HEK293 (cell line): ENCODE data around the gene SCGB1A1.

Experiments used
- CTCF ChIA-PET: fragments of 350-600 bp; formaldehyde crosslinking; extraction: SDS; loops from one replicate; lab custom pipeline; 2021; ENCODE audit warnings: antibody characterized with exemption; lab: Yijun Ruan, JAX
- POLR2A ChIA-PET: fragments of 300-600 bp; formaldehyde crosslinking; extraction: SDS; loops from one replicate; lab custom pipeline; 2020; ENCODE audit warnings: antibody characterized with exemption, inconsistent platforms; lab: Yijun Ruan, JAX
- H3K27ac ChIP-seq: fragments of 200-500 bp; sonication (Bioruptor generic); 2 replicates; pipeline ENCODE4 v1.5.1; 2014; ENCODE audit warnings: low read depth, low read length, control low read depth, inconsistent platforms; ENCODE audit errors: extremely low read depth
- H3K36me3 ChIP-seq, 2 experiments: fragments of 200-500 bp in 1 of 2; sonication (Bioruptor generic) in 1 of 2; 1 replicate in 1 of 2; 2 replicates in 1 of 2; pipeline ENCODE4 v1.5.1; 2014 to 2017; ENCODE audit warnings: inconsistent platforms in 2 of 2, low read length in 2 of 2; ENCODE audit not compliant: control insufficient read depth in 2 of 2, insufficient read depth in 1 of 2
- H3K4me1 ChIP-seq: fragments of 200-500 bp; sonication (Bioruptor generic); 2 replicates; pipeline ENCODE4 v1.5.1; 2014; ENCODE audit warnings: mild to moderate bottlenecking, low read length, inconsistent platforms; ENCODE audit not compliant: control insufficient read depth, insufficient read depth
- H3K4me3 ChIP-seq: 2 replicates; pipeline ENCODE4 v1.5.1; 2011; ENCODE audit warnings: low read depth, mild to moderate bottlenecking, control low read depth, low read length, moderate library complexity
- H3K9me3 ChIP-seq: fragments of 200-500 bp; sonication (Bioruptor generic); 2 replicates; pipeline ENCODE4 v1.5.1; 2014; ENCODE audit warnings: low read depth, low read length, inconsistent platforms; ENCODE audit not compliant: control insufficient read depth, insufficient read depth
- BCL11B ChIP-seq: fragments of 450-650 bp; formaldehyde crosslinking; IDR thresholded peaks from 2 replicates; pipeline ENCODE4 v1.5.1; 2016; ENCODE audit warnings: low read depth, missing biosample characterization, missing genetic modification characterization
- MEIS1 ChIP-seq: sonication (generic); formaldehyde crosslinking; IDR thresholded peaks from 2 replicates; pipeline ENCODE4 v1.8.1; 2022; ENCODE audit warnings: missing genetic modification reagents, mild to moderate bottlenecking, borderline replicate concordance
- OSR2 ChIP-seq: fragments of 450-650 bp; formaldehyde crosslinking; IDR thresholded peaks from 2 replicates; pipeline ENCODE4 v1.5.1; 2016; ENCODE audit warnings: missing biosample characterization, missing genetic modification characterization
- PATZ1 ChIP-seq: fragments of 450-650 bp; formaldehyde crosslinking; IDR thresholded peaks from 2 replicates; pipeline ENCODE4 v1.5.1; 2016; ENCODE audit warnings: missing biosample characterization, missing genetic modification characterization
- ZBTB8A ChIP-seq: fragments of 450-650 bp; formaldehyde crosslinking; IDR thresholded peaks from 2 replicates; pipeline ENCODE4 v1.5.1; 2016; ENCODE audit warnings: missing biosample characterization, missing genetic modification characterization
- ZFP69B ChIP-seq: fragments of 450-650 bp; formaldehyde crosslinking; IDR thresholded peaks from 2 replicates; pipeline ENCODE4 v1.5.1; 2016; ENCODE audit warnings: missing biosample characterization, missing genetic modification characterization
- ZNF184 ChIP-seq: fragments of 450-650 bp; IDR thresholded peaks from 2 replicates; pipeline ENCODE4 v1.5.1; 2018; ENCODE audit warnings: missing biosample characterization, mild to moderate bottlenecking, missing genetic modification characterization
- ZNF19 ChIP-seq: fragments of 450-650 bp; formaldehyde crosslinking; IDR thresholded peaks from 2 replicates; pipeline ENCODE4; 2016; ENCODE audit warnings: missing biosample characterization, missing genetic modification characterization, low read depth
- ZNF23 ChIP-seq: fragments of 450-650 bp; formaldehyde crosslinking; IDR thresholded peaks from 2 replicates; pipeline ENCODE4 v1.5.1; 2016; ENCODE audit warnings: missing biosample characterization, missing genetic modification characterization, borderline replicate concordance
- ZNF366 ChIP-seq: fragments of 450-650 bp; formaldehyde crosslinking; conservative IDR thresholded peaks from 2 replicates; pipeline ENCODE4 v1.5.1; 2016; ENCODE audit warnings: missing biosample characterization, missing genetic modification characterization
- ZNF416 ChIP-seq: fragments of 450-650 bp; formaldehyde crosslinking; IDR thresholded peaks from 2 replicates; pipeline ENCODE4 v1.5.1; 2016; ENCODE audit warnings: missing biosample characterization, missing genetic modification characterization
- ZNF530 ChIP-seq: fragments of 450-650 bp; formaldehyde crosslinking; IDR thresholded peaks from 2 replicates; pipeline ENCODE4 v1.5.1; 2016; ENCODE audit warnings: low read depth, missing biosample characterization, missing genetic modification characterization
- ZNF561 ChIP-seq: fragments of 450-650 bp; IDR thresholded peaks from 2 replicates; pipeline ENCODE4 v1.5.1; 2018; ENCODE audit warnings: missing biosample characterization, missing genetic modification characterization, borderline replicate concordance
- ZNF600 ChIP-seq: fragments of 450-650 bp; formaldehyde crosslinking; IDR thresholded peaks from 2 replicates; pipeline ENCODE4 v1.5.1; 2016; ENCODE audit warnings: missing biosample characterization, missing genetic modification characterization
- ZNF843 ChIP-seq: fragments of 450-650 bp; formaldehyde crosslinking; IDR thresholded peaks from 2 replicates; pipeline ENCODE4 v1.5.1; 2016; ENCODE audit warnings: missing biosample characterization, missing genetic modification characterization
- TF ChIP-seq, protein P1 (sequence below): fragments of 450-650 bp; formaldehyde crosslinking; IDR thresholded peaks from 2 replicates; pipeline ENCODE4 v1.5.1; 2016; ENCODE audit warnings: missing biosample characterization, missing genetic modification characterization, borderline replicate concordance
- TF ChIP-seq, protein P2 (sequence below): fragments of 450-650 bp; formaldehyde crosslinking; IDR thresholded peaks from 2 replicates; pipeline ENCODE4 v1.5.1; 2017; ENCODE audit warnings: missing biosample characterization, missing genetic modification characterization
- TF ChIP-seq, protein P3 (sequence below): fragments of 450-650 bp; formaldehyde crosslinking; IDR thresholded peaks from 2 replicates; pipeline ENCODE4 v1.5.1; 2016; ENCODE audit warnings: missing biosample characterization, missing genetic modification characterization
- TF ChIP-seq, protein P4 (sequence below): fragments of 450-650 bp; formaldehyde crosslinking; IDR thresholded peaks from 2 replicates; pipeline ENCODE4 v1.5.1; 2017; ENCODE audit warnings: missing biosample characterization, missing genetic modification characterization
- TF ChIP-seq, protein P5 (sequence below): fragments of 450-650 bp; formaldehyde crosslinking; IDR thresholded peaks from 2 replicates; pipeline ENCODE4 v1.5.1; 2016; ENCODE audit warnings: missing biosample characterization, missing genetic modification characterization

The SCGB1A1 gene

GRCh38 chr11:62444236-62444833 lies 25.5 kb downstream of the SCGB1A1 start:
- H3K36me3 ChIP-seq: no peaks in the 10 kb centered on the region; a peak in 1 of 3 replicates
- H3K9me3 ChIP-seq: no peaks in the 10 kb centered on the region
- H3K4me3 ChIP-seq: no peak overlapping the region
- no peaks in the 10 kb centered on the region for H3K4me1 ChIP-seq
- POLR2A ChIA-PET: no interaction called here
- no peak for TF ChIP-seq ZNF19 (tag by site-specific recombination)
- TF ChIP-seq, protein P1, sequence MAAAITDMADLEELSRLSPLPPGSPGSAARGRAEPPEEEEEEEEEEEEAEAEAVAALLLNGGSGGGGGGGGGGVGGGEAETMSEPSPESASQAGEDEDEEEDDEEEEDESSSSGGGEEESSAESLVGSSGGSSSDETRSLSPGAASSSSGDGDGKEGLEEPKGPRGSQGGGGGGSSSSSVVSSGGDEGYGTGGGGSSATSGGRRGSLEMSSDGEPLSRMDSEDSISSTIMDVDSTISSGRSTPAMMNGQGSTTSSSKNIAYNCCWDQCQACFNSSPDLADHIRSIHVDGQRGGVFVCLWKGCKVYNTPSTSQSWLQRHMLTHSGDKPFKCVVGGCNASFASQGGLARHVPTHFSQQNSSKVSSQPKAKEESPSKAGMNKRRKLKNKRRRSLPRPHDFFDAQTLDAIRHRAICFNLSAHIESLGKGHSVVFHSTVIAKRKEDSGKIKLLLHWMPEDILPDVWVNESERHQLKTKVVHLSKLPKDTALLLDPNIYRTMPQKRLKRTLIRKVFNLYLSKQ (tag by site-specific recombination): no peak
- CTCF ChIA-PET: interaction anchor here (0.6 to 1.3 kb wide), 5 partner anchors 17 to 167 kb away, joined by 3 to 8 read pairs (median 4); no protein-coding TSS in a partner anchor
- H3K27ac ChIP-seq: no peak overlapping the region

GRCh38 chr11:62444835-62445234 lies 26.0 kb downstream of the SCGB1A1 start:
- H3K9me3 ChIP-seq: no peaks in the 10 kb centered on the region
- ChIA-PET CTCF (interaction anchor here (0.6 to 1.3 kb wide), 5 partner anchors 20 to 622 kb away, joined by 3 to 8 read pairs (median 5); no protein-coding TSS in a partner anchor), POLR2A (no interaction called here)
- no peak overlapping the region for H3K4me3 ChIP-seq
- no peaks in the 10 kb centered on the region for H3K4me1 ChIP-seq
- H3K27ac ChIP-seq: no peak overlapping the region
- H3K36me3 ChIP-seq: no peaks in the 10 kb centered on the region; a peak in 1 of 3 replicates
- TF ChIP-seq, protein P2, sequence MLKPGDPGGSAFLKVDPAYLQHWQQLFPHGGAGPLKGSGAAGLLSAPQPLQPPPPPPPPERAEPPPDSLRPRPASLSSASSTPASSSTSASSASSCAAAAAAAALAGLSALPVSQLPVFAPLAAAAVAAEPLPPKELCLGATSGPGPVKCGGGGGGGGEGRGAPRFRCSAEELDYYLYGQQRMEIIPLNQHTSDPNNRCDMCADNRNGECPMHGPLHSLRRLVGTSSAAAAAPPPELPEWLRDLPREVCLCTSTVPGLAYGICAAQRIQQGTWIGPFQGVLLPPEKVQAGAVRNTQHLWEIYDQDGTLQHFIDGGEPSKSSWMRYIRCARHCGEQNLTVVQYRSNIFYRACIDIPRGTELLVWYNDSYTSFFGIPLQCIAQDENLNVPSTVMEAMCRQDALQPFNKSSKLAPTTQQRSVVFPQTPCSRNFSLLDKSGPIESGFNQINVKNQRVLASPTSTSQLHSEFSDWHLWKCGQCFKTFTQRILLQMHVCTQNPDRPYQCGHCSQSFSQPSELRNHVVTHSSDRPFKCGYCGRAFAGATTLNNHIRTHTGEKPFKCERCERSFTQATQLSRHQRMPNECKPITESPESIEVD (tag by site-specific recombination): no peak
- TF ChIP-seq ZNF843: no peak
- TF ChIP-seq ZNF600 (tag by site-specific recombination): no peak
- no peak for TF ChIP-seq ZNF184 (tag by site-specific recombination)
- no peak for TF ChIP-seq BCL11B (tag by site-specific recombination)
- TF ChIP-seq, protein P3, sequence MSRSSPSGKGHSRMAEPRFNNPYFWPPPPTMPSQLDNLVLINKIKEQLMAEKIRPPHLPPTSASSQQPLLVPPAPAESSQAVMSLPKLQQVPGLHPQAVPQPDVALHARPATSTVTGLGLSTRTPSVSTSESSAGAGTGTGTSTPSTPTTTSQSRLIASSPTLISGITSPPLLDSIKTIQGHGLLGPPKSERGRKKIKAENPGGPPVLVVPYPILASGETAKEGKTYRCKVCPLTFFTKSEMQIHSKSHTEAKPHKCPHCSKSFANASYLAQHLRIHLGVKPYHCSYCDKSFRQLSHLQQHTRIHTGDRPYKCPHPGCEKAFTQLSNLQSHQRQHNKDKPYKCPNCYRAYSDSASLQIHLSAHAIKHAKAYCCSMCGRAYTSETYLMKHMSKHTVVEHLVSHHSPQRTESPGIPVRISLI (tag by site-specific recombination): no peak
- TF ChIP-seq ZNF23 (tag by site-specific recombination): no peak
- no peak for TF ChIP-seq ZFP69B (tag by site-specific recombination)
- no peak for TF ChIP-seq ZNF366 (tag by site-specific recombination)
- no peak for TF ChIP-seq ZNF416 (tag by site-specific recombination)
- no peak for TF ChIP-seq OSR2 (tag by site-specific recombination)
- no peak for TF ChIP-seq MEIS1
- TF ChIP-seq ZNF561 (tag by site-specific recombination): no peak
- TF ChIP-seq ZNF530 (tag by site-specific recombination): no peak

DNA sequence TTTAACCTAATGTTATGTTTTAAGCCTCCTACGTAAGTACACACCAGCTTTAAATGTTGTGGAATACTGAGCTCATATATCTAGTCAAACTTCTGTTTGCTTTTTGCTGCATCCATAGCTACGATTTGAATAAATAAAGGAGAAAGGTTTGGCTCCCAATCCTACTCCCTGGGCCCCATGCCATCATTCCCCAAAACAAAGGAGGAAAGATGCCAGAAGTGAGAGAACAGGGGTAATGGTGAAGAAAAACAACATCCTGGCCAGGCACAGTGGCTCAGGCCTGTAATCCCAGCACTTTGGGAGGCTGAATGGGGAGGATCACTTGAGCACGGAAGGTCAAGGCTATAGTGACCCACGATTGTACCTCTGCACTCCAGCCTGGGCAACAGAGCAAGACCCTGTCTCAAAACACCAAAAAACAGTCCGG lies 26.5 kb downstream of the SCGB1A1 start:
- Histone ChIP-seq H3K4me1 (no peaks in the 10 kb centered on the region), H3K36me3 (no peaks in the 10 kb centered on the region; a peak in 1 of 3 replicates), H3K4me3 (no peak overlapping the region), H3K9me3 (no peaks in the 10 kb centered on the region), H3K27ac (no peak overlapping the region)
- POLR2A ChIA-PET: no interaction called here
- CTCF ChIA-PET: interaction anchor here (0.6 to 1.3 kb wide), 5 partner anchors 21 to 622 kb away, joined by 3 to 8 read pairs (median 5); no protein-coding TSS in a partner anchor
- TF ChIP-seq, protein P1 (tag by site-specific recombination): no peak
- no peak for TF ChIP-seq ZBTB8A (tag by site-specific recombination)
- no peak for TF ChIP-seq PATZ1 (tag by site-specific recombination)
- TF ChIP-seq, protein P4, sequence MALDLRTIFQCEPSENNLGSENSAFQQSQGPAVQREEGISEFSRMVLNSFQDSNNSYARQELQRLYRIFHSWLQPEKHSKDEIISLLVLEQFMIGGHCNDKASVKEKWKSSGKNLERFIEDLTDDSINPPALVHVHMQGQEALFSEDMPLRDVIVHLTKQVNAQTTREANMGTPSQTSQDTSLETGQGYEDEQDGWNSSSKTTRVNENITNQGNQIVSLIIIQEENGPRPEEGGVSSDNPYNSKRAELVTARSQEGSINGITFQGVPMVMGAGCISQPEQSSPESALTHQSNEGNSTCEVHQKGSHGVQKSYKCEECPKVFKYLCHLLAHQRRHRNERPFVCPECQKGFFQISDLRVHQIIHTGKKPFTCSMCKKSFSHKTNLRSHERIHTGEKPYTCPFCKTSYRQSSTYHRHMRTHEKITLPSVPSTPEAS (tag by site-specific recombination): no peak
- TF ChIP-seq, protein P5, sequence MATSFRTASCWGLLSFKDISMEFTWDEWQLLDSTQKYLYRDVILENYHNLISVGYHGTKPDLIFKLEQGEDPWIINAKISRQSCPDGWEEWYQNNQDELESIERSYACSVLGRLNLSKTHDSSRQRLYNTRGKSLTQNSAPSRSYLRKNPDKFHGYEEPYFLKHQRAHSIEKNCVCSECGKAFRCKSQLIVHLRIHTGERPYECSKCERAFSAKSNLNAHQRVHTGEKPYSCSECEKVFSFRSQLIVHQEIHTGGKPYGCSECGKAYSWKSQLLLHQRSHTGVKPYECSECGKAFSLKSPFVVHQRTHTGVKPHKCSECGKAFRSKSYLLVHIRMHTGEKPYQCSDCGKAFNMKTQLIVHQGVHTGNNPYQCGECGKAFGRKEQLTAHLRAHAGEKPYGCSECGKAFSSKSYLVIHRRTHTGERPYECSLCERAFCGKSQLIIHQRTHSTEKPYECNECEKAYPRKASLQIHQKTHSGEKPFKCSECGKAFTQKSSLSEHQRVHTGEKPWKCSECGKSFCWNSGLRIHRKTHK (tag by site-specific recombination): no peak
